Activated T-cell treated with anti-CD3 and anti-CD28 coated beads, Interleukin-2, amount 50 U/mL, for 4 hours (primary cell): ENCODE data around the gene ACTBL2. TPM values are rescaled to one million over a fixed set of nuclear protein-coding genes. Genes with fewer than 3 reads are reported as not detected.
"Not testable (repeated sequence)": the region's sequence is repeated elsewhere in the genome, so short reads cannot be mapped to it uniquely, and the experiment has no call there.

ENCODE experiments used
- ATAC-seq, 2 donors: fragments of 200-7000 bp; cut with Tn5 transposase; one replicate each; pipeline ENCODE4 v1.10.0; 2021
- DNase-seq: peaks from one replicate; pipeline ENCODE4 v3.0.0-alpha.2; 2020
- H3K27me3 Mint-ChIP-seq: one replicate; pipeline ENCODE4 v1.8.0; 2021; ENCODE audit warnings: low read depth, mixed read lengths
- H3K36me3 Mint-ChIP-seq: one replicate; pipeline ENCODE4 v1.8.0; 2022; ENCODE audit warnings: mixed read lengths; ENCODE audit not compliant: insufficient read depth
- H3K4me1 Mint-ChIP-seq: one replicate; pipeline ENCODE4 v1.8.0; 2021; ENCODE audit warnings: low read depth, mixed read lengths
- H3K4me3 Mint-ChIP-seq: one replicate; pipeline ENCODE4 v1.8.0; 2021; ENCODE audit warnings: mild to moderate bottlenecking, moderate library complexity, mixed read lengths
- H3K9me3 Mint-ChIP-seq: one replicate; pipeline ENCODE4 v1.8.0; 2021; ENCODE audit warnings: mixed read lengths
- total RNA-seq, 3 donors: library from RNA; stranded (reverse); gene quantifications; one replicate each; pipeline ENCODE4 v1.2.1, GENCODE V29; 2021

ACTBL2 gene
- not detected for total RNA-seq

GRCh38 chr5:57482671-57483106, at the start of gene ACTBL2:
TSS of gene ACTBL2 (minus strand) at chr5:57482811. CDS start at chr5:57482707, 104 bp downstream.
- no peak within 1 kb of the TSS for H3K4me3 Mint-ChIP-seq
- H3K27me3 Mint-ChIP-seq: peaks cover 2% of the 10 kb centered on the region
- H3K9me3 Mint-ChIP-seq: no peaks in the 10 kb centered on the region

GRCh38 chr5:57531333-57531732, 48.7 kb upstream of the ACTBL2 start:
- no peak for DNase-seq
- Mint-ChIP-seq H3K9me3 (no peaks in the 10 kb centered on the region), H3K36me3 (no peaks in the 10 kb centered on the region), H3K4me3 (no peak overlapping the region), H3K4me1 (no peaks in the 10 kb centered on the region), H3K27me3 (peaks cover 5% of the 10 kb centered on the region)
- no peak for ATAC-seq

More at GRCh38 chr5:57482671-57483106, at the start of gene ACTBL2:
- no peaks in the 10 kb centered on the region for H3K36me3 Mint-ChIP-seq
- no peaks in the 10 kb centered on the region for H3K4me1 Mint-ChIP-seq
- ATAC-seq (no peak), DNase-seq (no peak)

- no peak for ATAC-seq
- H3K4me3 Mint-ChIP-seq: no peak overlapping the region
- H3K36me3 Mint-ChIP-seq: no peaks in the 10 kb centered on the region
- peaks cover 5% of the 10 kb centered on the region for H3K27me3 Mint-ChIP-seq
- H3K4me1 Mint-ChIP-seq: no peaks in the 10 kb centered on the region
- H3K9me3 Mint-ChIP-seq: no peaks in the 10 kb centered on the region
- no peak for DNase-seq
These were observed 47.3 kb upstream of the ACTBL2 start for GRCh38 chr5:57529864-57530263.

GRCh38 chr5:57527870-57528269, 45.3 kb upstream of the ACTBL2 start:
- peaks cover 3% of the 10 kb centered on the region for H3K27me3 Mint-ChIP-seq
- no peaks in the 10 kb centered on the region for H3K4me1 Mint-ChIP-seq
- H3K36me3 Mint-ChIP-seq: no peaks in the 10 kb centered on the region
- H3K4me3 Mint-ChIP-seq: no peak overlapping the region
- ATAC-seq (no peak), DNase-seq (no peak)
- no peaks in the 10 kb centered on the region for H3K9me3 Mint-ChIP-seq

GRCh38 chr5:57524348-57525060, 41.9 kb upstream of the ACTBL2 start:
- Mint-ChIP-seq H3K27me3 (peaks cover 1% of the 10 kb centered on the region), H3K36me3 (no peaks in the 10 kb centered on the region), H3K9me3 (no peaks in the 10 kb centered on the region), H3K4me3 (no peak overlapping the region), H3K4me1 (no peaks in the 10 kb centered on the region)
- ATAC-seq: no peak
- no peak for DNase-seq

GRCh38 chr5:57522477-57522876, 39.9 kb upstream of the ACTBL2 start:
- H3K4me3 Mint-ChIP-seq, ATAC-seq, H3K9me3 Mint-ChIP-seq, H3K27me3 Mint-ChIP-seq, DNase-seq, H3K36me3 Mint-ChIP-seq, H3K4me1 Mint-ChIP-seq: not testable (repeated sequence)

GRCh38 chr5:57518415-57518814, 35.8 kb upstream of the ACTBL2 start:
- H3K4me1 Mint-ChIP-seq, DNase-seq, ATAC-seq, H3K36me3 Mint-ChIP-seq, H3K27me3 Mint-ChIP-seq, H3K9me3 Mint-ChIP-seq, H3K4me3 Mint-ChIP-seq: not testable (repeated sequence)

GRCh38 chr5:57517250-57517649, 34.6 kb upstream of the ACTBL2 start:
- H3K4me1 Mint-ChIP-seq: no peaks in the 10 kb centered on the region
- no peaks in the 10 kb centered on the region for H3K36me3 Mint-ChIP-seq
- H3K9me3 Mint-ChIP-seq: no peaks in the 10 kb centered on the region
- H3K27me3 Mint-ChIP-seq: no peaks in the 10 kb centered on the region
- no peak for ATAC-seq
- no peak for DNase-seq
- no peak overlapping the region for H3K4me3 Mint-ChIP-seq

GRCh38 chr5:57513785-57514184, 31.2 kb upstream of the ACTBL2 start:
- Mint-ChIP-seq H3K9me3 (no peaks in the 10 kb centered on the region), H3K27me3 (peaks cover 7% of the 10 kb centered on the region), H3K4me3 (no peak overlapping the region), H3K4me1 (no peaks in the 10 kb centered on the region), H3K36me3 (no peaks in the 10 kb centered on the region)
- ATAC-seq: no peak
- no peak for DNase-seq

- H3K27me3 Mint-ChIP-seq: peaks cover 7% of the 10 kb centered on the region
- no peaks in the 10 kb centered on the region for H3K9me3 Mint-ChIP-seq
- H3K4me1 Mint-ChIP-seq: no peaks in the 10 kb centered on the region
- H3K4me3 Mint-ChIP-seq: no peak overlapping the region
- DNase-seq: no peak
- no peaks in the 10 kb centered on the region for H3K36me3 Mint-ChIP-seq
- ATAC-seq: no peak
These were observed 28.7 kb upstream of the ACTBL2 start for GRCh38 chr5:57511321-57511720.

- H3K9me3 Mint-ChIP-seq: no peaks in the 10 kb centered on the region
- H3K4me3 Mint-ChIP-seq: no peak overlapping the region
- no peaks in the 10 kb centered on the region for H3K36me3 Mint-ChIP-seq
- DNase-seq (no peak), ATAC-seq (no peak)
- H3K27me3 Mint-ChIP-seq: peaks cover 7% of the 10 kb centered on the region
- no peaks in the 10 kb centered on the region for H3K4me1 Mint-ChIP-seq
These were observed 27.1 kb upstream of the ACTBL2 start for GRCh38 chr5:57509501-57510260.

- DNase-seq: no peak
- no peaks in the 10 kb centered on the region for H3K4me1 Mint-ChIP-seq
- H3K4me3 Mint-ChIP-seq: no peak overlapping the region
- peaks cover 7% of the 10 kb centered on the region for H3K27me3 Mint-ChIP-seq
- no peak for ATAC-seq
- no peaks in the 10 kb centered on the region for H3K9me3 Mint-ChIP-seq
- no peaks in the 10 kb centered on the region for H3K36me3 Mint-ChIP-seq
These were observed 25.6 kb upstream of the ACTBL2 start for GRCh38 chr5:57508211-57508610.

- H3K36me3 Mint-ChIP-seq: no peaks in the 10 kb centered on the region
- DNase-seq (no peak), ATAC-seq (no peak)
These were observed 22.9 kb upstream of the ACTBL2 start for GRCh38 chr5:57505272-57506200.

GRCh38 chr5:57504357-57504756, 21.7 kb upstream of the ACTBL2 start:
- Mint-ChIP-seq H3K36me3 (no peaks in the 10 kb centered on the region), H3K27me3 (no peaks in the 10 kb centered on the region), H3K4me1 (no peaks in the 10 kb centered on the region), H3K4me3 (no peak overlapping the region), H3K9me3 (no peaks in the 10 kb centered on the region)
- DNase-seq (no peak), ATAC-seq (no peak)

More at GRCh38 chr5:57505272-57506200, 22.9 kb upstream of the ACTBL2 start:
- H3K9me3 Mint-ChIP-seq: no peaks in the 10 kb centered on the region
- H3K27me3 Mint-ChIP-seq: no peaks in the 10 kb centered on the region
- no peak overlapping the region for H3K4me3 Mint-ChIP-seq
- H3K4me1 Mint-ChIP-seq: no peaks in the 10 kb centered on the region
